ENCODE measurements around the gene PRRG1.
"Not testable (repeated sequence)": the region's sequence is repeated elsewhere in the genome, so short reads cannot be mapped to it uniquely, and the experiment has no call there.

PRRG1 gene

GRCh38 chrX:37425370-37425769 lies 76.2 kb downstream of the PRRG1 start:
- intact Hi-C loops (cut with DNase I; ENCODE audit: low total_unique reads), result no loop called here
- no peak for DNase-seq
- no peaks in the 10 kb centered on the region for H3K9me3 ChIP-seq

DNA sequence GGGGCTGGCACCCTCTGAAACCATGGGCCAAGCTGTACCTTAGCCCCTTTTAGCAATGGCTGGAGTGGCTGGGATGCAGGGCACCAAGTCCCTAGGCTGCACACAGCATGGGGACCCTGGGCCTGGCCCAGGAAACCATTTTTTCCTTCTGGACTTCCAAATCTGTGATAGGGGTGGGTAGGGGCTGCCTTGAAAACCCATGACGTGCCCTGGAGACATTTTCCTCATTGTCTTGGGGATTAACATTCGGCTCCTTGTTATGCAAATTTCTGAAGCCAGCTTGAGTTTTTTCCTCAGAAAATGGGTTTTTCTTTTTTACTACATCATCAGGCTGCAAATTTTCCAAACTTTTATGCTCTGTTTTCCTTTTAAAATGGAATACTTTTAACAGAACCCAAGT lies 79.8 kb downstream of the PRRG1 start:
- H3K9me3 ChIP-seq; H3K36me3 ChIP-seq; H3K27ac ChIP-seq; DNase-seq; H3K4me1 ChIP-seq; intact Hi-C loops (cut with DNase I; ENCODE audit: low total_unique reads); H3K4me3 ChIP-seq; H3K27me3 ChIP-seq: not testable (repeated sequence)

More at GRCh38 chrX:37425370-37425769, 76.2 kb downstream of the PRRG1 start:
- no peak overlapping the region for H3K27ac ChIP-seq
- H3K27me3 ChIP-seq, result no peaks in the 10 kb centered on the region
- no peaks in the 10 kb centered on the region for H3K4me1 ChIP-seq
- no peaks in the 10 kb centered on the region for H3K36me3 ChIP-seq
- no peak overlapping the region for H3K4me3 ChIP-seq
- TF ChIP-seq, protein P1, sequence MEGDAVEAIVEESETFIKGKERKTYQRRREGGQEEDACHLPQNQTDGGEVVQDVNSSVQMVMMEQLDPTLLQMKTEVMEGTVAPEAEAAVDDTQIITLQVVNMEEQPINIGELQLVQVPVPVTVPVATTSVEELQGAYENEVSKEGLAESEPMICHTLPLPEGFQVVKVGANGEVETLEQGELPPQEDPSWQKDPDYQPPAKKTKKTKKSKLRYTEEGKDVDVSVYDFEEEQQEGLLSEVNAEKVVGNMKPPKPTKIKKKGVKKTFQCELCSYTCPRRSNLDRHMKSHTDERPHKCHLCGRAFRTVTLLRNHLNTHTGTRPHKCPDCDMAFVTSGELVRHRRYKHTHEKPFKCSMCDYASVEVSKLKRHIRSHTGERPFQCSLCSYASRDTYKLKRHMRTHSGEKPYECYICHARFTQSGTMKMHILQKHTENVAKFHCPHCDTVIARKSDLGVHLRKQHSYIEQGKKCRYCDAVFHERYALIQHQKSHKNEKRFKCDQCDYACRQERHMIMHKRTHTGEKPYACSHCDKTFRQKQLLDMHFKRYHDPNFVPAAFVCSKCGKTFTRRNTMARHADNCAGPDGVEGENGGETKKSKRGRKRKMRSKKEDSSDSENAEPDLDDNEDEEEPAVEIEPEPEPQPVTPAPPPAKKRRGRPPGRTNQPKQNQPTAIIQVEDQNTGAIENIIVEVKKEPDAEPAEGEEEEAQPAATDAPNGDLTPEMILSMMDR (IDR thresholded peaks at IDR 0.05), result no peak

GRCh38 chrX:37434362-37434761 lies 85.2 kb downstream of the PRRG1 start:
- DNase-seq, result no peak
- Histone ChIP-seq H3K9me3 (no peaks in the 10 kb centered on the region), H3K4me3 (no peak overlapping the region), H3K27ac (no peak overlapping the region), H3K36me3 (no peaks in the 10 kb centered on the region), H3K4me1 (no peaks in the 10 kb centered on the region), H3K27me3 (no peaks in the 10 kb centered on the region)
- intact Hi-C loops (cut with DNase I; ENCODE audit: low total_unique reads), result no loop called here
- TF ChIP-seq, protein P1 (IDR thresholded peaks at IDR 0.05), result no peak

GRCh38 chrX:37437160-37437559 lies 88.0 kb downstream of the PRRG1 start:
- Histone ChIP-seq H3K27ac (no peak overlapping the region), H3K27me3 (no peaks in the 10 kb centered on the region), H3K4me1 (no peaks in the 10 kb centered on the region), H3K9me3 (no peaks in the 10 kb centered on the region), H3K36me3 (no peaks in the 10 kb centered on the region), H3K4me3 (no peak overlapping the region)
- TF ChIP-seq, protein P1 (IDR thresholded peaks at IDR 0.05), result no peak
- intact Hi-C loops (cut with DNase I; ENCODE audit: low total_unique reads), result no loop called here
- DNase-seq, result no peak

DNA sequence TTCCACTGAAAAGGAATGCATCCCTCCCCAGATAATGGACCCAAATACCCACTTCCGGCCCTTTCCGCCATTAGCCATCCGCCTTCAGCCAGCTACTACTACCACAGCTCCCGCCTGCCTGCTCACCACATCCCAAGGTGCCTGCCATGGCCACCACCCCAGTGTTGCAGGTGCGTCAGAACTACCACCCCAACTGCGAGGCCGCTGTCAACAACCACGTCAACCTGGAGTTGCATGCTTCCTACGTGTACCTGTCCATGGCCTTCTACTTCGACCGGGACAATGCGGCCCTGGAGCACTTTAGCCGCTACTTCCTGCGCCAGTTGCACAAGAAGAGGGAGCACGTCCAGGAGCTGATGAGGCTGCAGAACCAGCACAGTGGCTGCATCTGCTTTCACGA lies 92.2 kb downstream of the PRRG1 start:
- no peaks in the 10 kb centered on the region for H3K27me3 ChIP-seq
- no peak overlapping the region for H3K27ac ChIP-seq
- no peaks in the 10 kb centered on the region for H3K4me1 ChIP-seq
- intact Hi-C loops (cut with DNase I; ENCODE audit: low total_unique reads), result no loop called here
- TF ChIP-seq, protein P1 (IDR thresholded peaks at IDR 0.05), result no peak
- no peaks in the 10 kb centered on the region for H3K36me3 ChIP-seq
- H3K9me3 ChIP-seq, result no peaks in the 10 kb centered on the region
- DNase-seq, result no peak
- H3K4me3 ChIP-seq, result no peak overlapping the region

- no peak for DNase-seq
- Histone ChIP-seq H3K27ac (no peak overlapping the region), H3K9me3 (no peaks in the 10 kb centered on the region), H3K36me3 (no peaks in the 10 kb centered on the region), H3K4me1 (no peaks in the 10 kb centered on the region), H3K27me3 (no peaks in the 10 kb centered on the region), H3K4me3 (no peak overlapping the region)
- intact Hi-C loops (cut with DNase I; ENCODE audit: low total_unique reads), result no loop called here
- TF ChIP-seq, protein P1 (IDR thresholded peaks at IDR 0.05), result no peak
Measured at GRCh38 chrX:37445182-37445581, 96.0 kb downstream of the PRRG1 start.

Data from tibial artery (tissue), 4 donors.